Measurements from ENCODE around the gene ZNF292.
"Not testable (repeated sequence)": the region's sequence is repeated elsewhere in the genome, so short reads cannot be mapped to it uniquely, and the experiment has no call there.

Gene ZNF292

DNA sequence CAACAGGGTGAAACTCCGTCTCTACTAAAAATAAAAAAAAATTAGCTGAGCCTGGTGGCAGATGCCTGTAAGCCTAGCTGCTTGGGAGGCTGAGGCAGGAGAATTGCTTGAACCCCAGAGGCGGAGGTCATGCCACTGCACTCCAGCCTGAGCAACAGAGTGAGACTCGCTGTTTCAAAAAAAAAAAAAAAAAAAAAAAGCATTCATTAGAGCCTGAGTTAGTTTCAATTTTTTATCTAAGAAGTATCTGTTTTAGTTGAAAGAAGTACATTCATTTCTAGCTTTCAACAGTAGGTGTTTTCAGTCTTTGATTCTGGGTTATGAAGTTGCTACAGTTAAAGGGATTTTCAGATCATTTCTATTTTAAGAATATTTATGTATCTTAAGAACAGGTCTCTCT lies 42.2 kb downstream of the ZNF292 start:
- peaks cover 18% of the 10 kb centered on the region for H4K20me1 ChIP-seq (ENCODE audit: control insufficient read depth, insufficient read depth, low read depth, low read length)
- no peaks in the 10 kb centered on the region for H3K27me3 ChIP-seq (ENCODE audit: control insufficient read depth, low read length)
- H3K27ac ChIP-seq (ENCODE audit: low read depth, low read length) = no peak overlapping the region
- TF ChIP-seq, protein P1, sequence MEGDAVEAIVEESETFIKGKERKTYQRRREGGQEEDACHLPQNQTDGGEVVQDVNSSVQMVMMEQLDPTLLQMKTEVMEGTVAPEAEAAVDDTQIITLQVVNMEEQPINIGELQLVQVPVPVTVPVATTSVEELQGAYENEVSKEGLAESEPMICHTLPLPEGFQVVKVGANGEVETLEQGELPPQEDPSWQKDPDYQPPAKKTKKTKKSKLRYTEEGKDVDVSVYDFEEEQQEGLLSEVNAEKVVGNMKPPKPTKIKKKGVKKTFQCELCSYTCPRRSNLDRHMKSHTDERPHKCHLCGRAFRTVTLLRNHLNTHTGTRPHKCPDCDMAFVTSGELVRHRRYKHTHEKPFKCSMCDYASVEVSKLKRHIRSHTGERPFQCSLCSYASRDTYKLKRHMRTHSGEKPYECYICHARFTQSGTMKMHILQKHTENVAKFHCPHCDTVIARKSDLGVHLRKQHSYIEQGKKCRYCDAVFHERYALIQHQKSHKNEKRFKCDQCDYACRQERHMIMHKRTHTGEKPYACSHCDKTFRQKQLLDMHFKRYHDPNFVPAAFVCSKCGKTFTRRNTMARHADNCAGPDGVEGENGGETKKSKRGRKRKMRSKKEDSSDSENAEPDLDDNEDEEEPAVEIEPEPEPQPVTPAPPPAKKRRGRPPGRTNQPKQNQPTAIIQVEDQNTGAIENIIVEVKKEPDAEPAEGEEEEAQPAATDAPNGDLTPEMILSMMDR (IDR thresholded peaks at IDR 0.05; ENCODE audit: low read depth, low read length, poor library complexity, severe bottlenecking) = no peak
- TF ChIP-seq EZH2phosphoT487 (IDR thresholded peaks at IDR 0.05; ENCODE audit: borderline replicate concordance, low read length) = no peak
- no peaks in the 10 kb centered on the region for H3K9me2 ChIP-seq (replicated peaks; ENCODE audit: control insufficient read depth, low read length)
- H3F3A ChIP-seq (ENCODE audit: control insufficient read depth, insufficient read depth) = no peaks in the 10 kb centered on the region
- H3K4me2 ChIP-seq (ENCODE audit: low read length) = no peak overlapping the region
- peaks cover 90% of the 10 kb centered on the region for H3K79me2 ChIP-seq (ENCODE audit: control insufficient read depth, low read length)
- H3K4me3 ChIP-seq (ENCODE audit: low read length) = no peak overlapping the region
- H3K36me3 ChIP-seq (ENCODE audit: control insufficient read depth, low read length) = peaks cover 10% of the 10 kb centered on the region; the same call in 1 of the 2 replicates
- H3K4me1 ChIP-seq (ENCODE audit: control insufficient read depth, low read length) = peaks cover 14% of the 10 kb centered on the region
- no peaks in the 10 kb centered on the region for H3K9me3 ChIP-seq (ENCODE audit: control insufficient read depth, insufficient read depth, low read length)

- not testable (repeated sequence) for H3K27me3 ChIP-seq (ENCODE audit: control insufficient read depth, low read length); H3K9me3 ChIP-seq (ENCODE audit: control insufficient read depth, insufficient read depth, low read length); H3K4me3 ChIP-seq (ENCODE audit: low read length); H3K4me2 ChIP-seq (ENCODE audit: low read length); H3K9me2 ChIP-seq (replicated peaks; ENCODE audit: control insufficient read depth, low read length); H3K27ac ChIP-seq (ENCODE audit: low read depth, low read length); H3F3A ChIP-seq (ENCODE audit: control insufficient read depth, insufficient read depth)
- H3K4me1 ChIP-seq (ENCODE audit: control insufficient read depth, low read length) = peaks cover 14% of the 10 kb centered on the region
- peaks cover 19% of the 10 kb centered on the region for H4K20me1 ChIP-seq (ENCODE audit: control insufficient read depth, insufficient read depth, low read depth, low read length)
- peaks cover 86% of the 10 kb centered on the region for H3K79me2 ChIP-seq (ENCODE audit: control insufficient read depth, low read length)
- H3K36me3 ChIP-seq (ENCODE audit: control insufficient read depth, low read length) = peaks cover 11% of the 10 kb centered on the region; the same call in 1 of the 2 replicates
Measured at GRCh38 chr6:87198022-87198810, 42.9 kb downstream of the ZNF292 start.

DNA sequence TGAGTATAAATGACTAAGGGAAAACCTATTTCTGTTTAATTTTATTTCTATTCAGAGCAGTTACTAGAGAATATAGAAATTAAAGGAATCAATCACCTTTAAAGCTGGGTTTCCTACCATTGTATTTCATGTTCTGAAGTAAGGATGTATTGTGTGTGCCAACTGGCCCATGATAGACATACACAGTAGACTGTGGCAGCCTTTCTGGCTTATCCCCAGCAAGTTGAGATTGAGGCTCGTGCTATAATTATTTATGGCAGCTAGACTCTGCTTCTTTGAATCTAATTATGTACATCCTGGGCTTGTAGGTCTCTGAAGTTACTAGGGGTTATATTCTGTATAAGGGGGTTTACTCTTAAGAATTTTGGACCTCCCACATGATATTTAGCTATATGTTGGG lies 44.4 kb downstream of the ZNF292 start:
- H3K9me2 ChIP-seq (replicated peaks; ENCODE audit: control insufficient read depth, low read length) = no peaks in the 10 kb centered on the region
- H3K4me1 ChIP-seq (ENCODE audit: control insufficient read depth, low read length) = peaks cover 14% of the 10 kb centered on the region
- peaks cover 86% of the 10 kb centered on the region for H3K79me2 ChIP-seq (ENCODE audit: control insufficient read depth, low read length)
- TF ChIP-seq EZH2phosphoT487 (IDR thresholded peaks at IDR 0.05; ENCODE audit: borderline replicate concordance, low read length) = no peak
- TF ChIP-seq, protein P1 (IDR thresholded peaks at IDR 0.05; ENCODE audit: low read depth, low read length, poor library complexity, severe bottlenecking) = no peak
- no peaks in the 10 kb centered on the region for H3K27me3 ChIP-seq (ENCODE audit: control insufficient read depth, low read length)
- H3K27ac ChIP-seq (ENCODE audit: low read depth, low read length) = no peak overlapping the region
- H3F3A ChIP-seq (ENCODE audit: control insufficient read depth, insufficient read depth) = no peaks in the 10 kb centered on the region
- H3K9me3 ChIP-seq (ENCODE audit: control insufficient read depth, insufficient read depth, low read length) = no peaks in the 10 kb centered on the region
- H4K20me1 ChIP-seq (ENCODE audit: control insufficient read depth, insufficient read depth, low read depth, low read length) = peaks cover 19% of the 10 kb centered on the region
- peaks cover 11% of the 10 kb centered on the region; the same call in 1 of the 2 replicates for H3K36me3 ChIP-seq (ENCODE audit: control insufficient read depth, low read length)
- no peak overlapping the region for H3K4me3 ChIP-seq (ENCODE audit: low read length)
- H3K4me2 ChIP-seq (ENCODE audit: low read length) = no peak overlapping the region

DNA sequence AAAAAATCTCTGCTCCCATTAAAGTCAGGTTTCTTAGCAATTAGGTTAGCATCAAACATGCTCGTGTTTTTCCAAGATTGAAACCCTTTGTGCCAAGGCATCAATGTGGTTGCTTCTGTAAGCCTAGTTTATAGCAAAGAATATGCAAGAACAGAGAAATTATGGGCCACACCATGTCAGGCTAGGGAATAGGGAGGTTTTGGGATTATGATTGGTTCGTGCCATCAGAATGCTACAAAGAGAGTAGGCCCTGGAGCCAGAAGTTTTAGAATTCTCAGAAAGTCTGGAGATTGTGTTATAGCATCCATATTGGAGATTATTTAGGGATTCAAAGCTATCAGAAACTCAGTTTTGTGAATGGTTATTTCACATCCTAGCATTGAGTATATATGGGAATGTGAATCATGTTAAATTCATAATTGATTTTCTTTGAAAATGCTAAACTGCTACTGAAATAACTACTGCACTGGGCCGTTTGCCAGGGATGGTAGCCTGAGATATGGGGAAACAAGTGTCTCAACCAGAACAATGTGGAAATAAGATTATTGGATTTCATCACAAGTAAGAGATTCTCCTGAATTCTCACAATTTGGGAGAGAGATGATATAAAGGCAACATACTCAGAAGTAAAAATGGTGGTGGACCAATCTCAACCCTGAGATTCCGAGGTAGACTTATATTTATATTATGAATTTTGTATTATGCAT lies 45.3 kb downstream of the ZNF292 start:
- Histone ChIP-seq H3K79me2 (ENCODE audit: control insufficient read depth, low read length) (peaks cover 85% of the 10 kb centered on the region), H3K27me3 (ENCODE audit: control insufficient read depth, low read length) (no peaks in the 10 kb centered on the region), H3K9me2 (replicated peaks; ENCODE audit: control insufficient read depth, low read length) (no peaks in the 10 kb centered on the region), H3K27ac (ENCODE audit: low read depth, low read length) (no peak overlapping the region), H3F3A (ENCODE audit: control insufficient read depth, insufficient read depth) (no peaks in the 10 kb centered on the region), H3K4me1 (ENCODE audit: control insufficient read depth, low read length) (peaks cover 14% of the 10 kb centered on the region), H3K36me3 (ENCODE audit: control insufficient read depth, low read length) (peaks cover 12% of the 10 kb centered on the region), H3K4me2 (ENCODE audit: low read length) (no peak overlapping the region), H3K4me3 (ENCODE audit: low read length) (no peak overlapping the region), H4K20me1 (ENCODE audit: control insufficient read depth, insufficient read depth, low read depth, low read length) (peaks cover 19% of the 10 kb centered on the region), H3K9me3 (ENCODE audit: control insufficient read depth, insufficient read depth, low read length) (no peaks in the 10 kb centered on the region)
- TF ChIP-seq EZH2phosphoT487 (IDR thresholded peaks at IDR 0.05; ENCODE audit: borderline replicate concordance, low read length) = no peak
- TF ChIP-seq, protein P1 (IDR thresholded peaks at IDR 0.05; ENCODE audit: low read depth, low read length, poor library complexity, severe bottlenecking) = no peak
